Parathyroid adenoma (tissue), 2 donors: ENCODE data around the gene METTL9.

ENCODE experiments used
- H2AFZ ChIP-seq: fragments of 300-600 bp; sonication (generic); one replicate; pipeline ENCODE4 v1.7.0; 2017; ENCODE audit warnings: antibody characterized with exemption, mild to moderate bottlenecking
- H3K27ac ChIP-seq: fragments of 300-600 bp; sonication (generic); one replicate; pipeline ENCODE4 v1.7.0; 2017
- H3K27me3 ChIP-seq: fragments of 300-600 bp; sonication (generic); one replicate; pipeline ENCODE4 v1.7.0; 2017; ENCODE audit warnings: low read length; ENCODE audit not compliant: control insufficient read depth, insufficient read depth
- H3K36me3 ChIP-seq: fragments of 300-600 bp; sonication (generic); one replicate; pipeline ENCODE4 v1.7.0; 2017; ENCODE audit warnings: low read length; ENCODE audit not compliant: control insufficient read depth, insufficient read depth
- H3K4me1 ChIP-seq: fragments of 300-600 bp; sonication (generic); one replicate; pipeline ENCODE4 v1.7.0; 2017; ENCODE audit warnings: control low read depth
- H3K4me2 ChIP-seq: fragments of 300-600 bp; sonication (generic); one replicate; pipeline ENCODE4 v1.7.0; 2017; ENCODE audit warnings: low read length
- H3K4me3 ChIP-seq: fragments of 300-600 bp; sonication (generic); one replicate; pipeline ENCODE4 v1.7.0; 2017; ENCODE audit warnings: low read depth, low read length
- H3K79me2 ChIP-seq: fragments of 300-600 bp; sonication (generic); one replicate; pipeline ENCODE4 v1.7.0; 2017; ENCODE audit warnings: control low read depth
- H3K9ac ChIP-seq: fragments of 300-600 bp; sonication (generic); one replicate; pipeline ENCODE4 v1.7.0; 2017; ENCODE audit warnings: mild to moderate bottlenecking
- H3K9me3 ChIP-seq: fragments of 300-600 bp; sonication (generic); one replicate; pipeline ENCODE4 v1.7.0; 2017; ENCODE audit warnings: low read length; ENCODE audit not compliant: control insufficient read depth
- CTCF ChIP-seq: fragments of 300-600 bp; sonication (generic); IDR thresholded peaks from one replicate; pipeline ENCODE4 v1.7.0; 2017; ENCODE audit warnings: antibody characterized with exemption, mild to moderate bottlenecking
- donor health status: primary hyperparathyroidism.

Gene METTL9

GRCh38 chr16:21608639-21609328 is 9.4 kb downstream of the METTL9 start:
- H2AFZ ChIP-seq: no peak overlapping the region
- H3K9ac ChIP-seq: no peak overlapping the region
- no peaks in the 10 kb centered on the region for H3K36me3 ChIP-seq
- no peaks in the 10 kb centered on the region for H3K27me3 ChIP-seq
- no peak overlapping the region for H3K4me2 ChIP-seq
- H3K27ac ChIP-seq: no peak overlapping the region
- H3K9me3 ChIP-seq: no peaks in the 10 kb centered on the region
- TF ChIP-seq CTCF: no peak
- H3K4me3 ChIP-seq: no peak overlapping the region
- H3K4me1 ChIP-seq: peaks cover 26% of the 10 kb centered on the region
- peaks cover 50% of the 10 kb centered on the region for H3K79me2 ChIP-seq

DNA sequence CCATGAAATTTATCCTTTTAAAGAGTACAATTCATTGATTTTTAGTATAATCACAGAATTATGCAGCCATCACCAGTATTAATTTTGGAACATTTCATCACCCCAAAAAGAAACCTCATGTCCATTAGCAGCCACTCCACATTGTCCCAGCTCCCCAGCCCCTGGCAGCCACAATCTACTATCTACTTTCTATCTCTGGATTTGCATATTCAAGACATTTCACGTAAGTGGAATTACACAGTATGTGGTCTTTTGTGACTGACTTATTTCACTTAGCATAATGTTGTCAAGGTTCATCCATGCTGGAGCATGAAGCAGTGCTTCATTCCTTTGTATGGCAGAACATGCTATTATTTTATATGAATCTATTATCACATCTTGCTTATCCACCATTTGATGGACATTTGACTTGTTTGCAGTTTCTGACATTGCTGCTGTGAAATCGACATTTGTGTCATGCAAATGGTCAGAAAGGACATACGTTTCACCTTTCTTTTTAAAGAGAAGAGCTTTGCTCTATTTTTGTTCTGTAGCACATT is 10.7 kb downstream of the METTL9 start:
- no peak overlapping the region for H3K4me2 ChIP-seq
- H3K27ac ChIP-seq: no peak overlapping the region
- no peaks in the 10 kb centered on the region for H3K36me3 ChIP-seq
- TF ChIP-seq CTCF: no peak
- no peak overlapping the region for H3K4me3 ChIP-seq
- no peak overlapping the region for H2AFZ ChIP-seq
- H3K79me2 ChIP-seq: peaks cover 56% of the 10 kb centered on the region
- peaks cover 26% of the 10 kb centered on the region for H3K4me1 ChIP-seq
- H3K27me3 ChIP-seq: no peaks in the 10 kb centered on the region
- H3K9ac ChIP-seq: no peak overlapping the region
- no peaks in the 10 kb centered on the region for H3K9me3 ChIP-seq

DNA sequence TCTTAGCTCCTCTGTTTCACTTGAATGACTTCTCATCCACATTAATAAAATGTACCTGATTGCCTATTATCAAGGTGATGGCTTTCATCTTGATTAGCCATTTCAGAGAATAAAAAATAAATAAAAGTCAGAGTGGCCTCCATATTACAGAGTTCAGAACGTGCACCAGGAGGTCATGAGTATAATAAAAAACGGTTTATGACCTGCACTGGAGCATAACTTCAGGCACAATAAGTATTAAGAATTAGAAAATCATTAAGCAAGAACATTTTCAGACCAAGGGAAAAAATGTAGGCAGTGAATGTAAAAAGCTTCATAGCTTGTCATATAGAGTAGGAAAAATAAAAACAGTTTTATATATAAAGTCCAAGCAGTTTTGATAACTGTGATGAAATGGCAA is 11.4 kb downstream of the METTL9 start:
- peaks cover 26% of the 10 kb centered on the region for H3K4me1 ChIP-seq

GRCh38 chr16:21611198-21611555 is 11.8 kb downstream of the METTL9 start:
- Histone ChIP-seq H3K4me2 (peak overlapping the region; percentile 45), H3K9me3 (no peaks in the 10 kb centered on the region), H3K9ac (no peak overlapping the region), H3K4me3 (no peak overlapping the region), H3K36me3 (no peaks in the 10 kb centered on the region), H2AFZ (no peak overlapping the region), H3K79me2 (peaks cover 58% of the 10 kb centered on the region), H3K27me3 (no peaks in the 10 kb centered on the region), H3K4me1 (peaks cover 26% of the 10 kb centered on the region), H3K27ac (peak overlapping the region; percentile 59)
- no peak for TF ChIP-seq CTCF

More for the DNA sequence above, 11.4 kb downstream of the METTL9 start:
- no peaks in the 10 kb centered on the region for H3K9me3 ChIP-seq
- no peaks in the 10 kb centered on the region for H3K36me3 ChIP-seq
- H3K27ac ChIP-seq: no peak overlapping the region
- H3K4me3 ChIP-seq: no peak overlapping the region
- no peak for TF ChIP-seq CTCF
- H3K79me2 ChIP-seq: peaks cover 57% of the 10 kb centered on the region
- H3K9ac ChIP-seq: no peak overlapping the region
- no peak overlapping the region for H2AFZ ChIP-seq
- no peak overlapping the region for H3K4me2 ChIP-seq
- no peaks in the 10 kb centered on the region for H3K27me3 ChIP-seq
